Calu3 (cell line): ENCODE results near the gene BBS4. TPM values are rescaled to one million over a fixed set of nuclear protein-coding genes. Genes with fewer than 3 reads are reported as not detected.
A peak's percentile ranks its signal among the peaks of the same experiment; 100 is the strongest.
"Not testable (repeated sequence)": the region's sequence is repeated elsewhere in the genome, so short reads cannot be mapped to it uniquely, and the experiment has no call there.

Experiments
- BruUV-seq: library from RNA; stranded (reverse); fragments of 400-500 nt; replicated peaks from 2 replicates; lab custom pipeline; 2021; lab: Mats Ljungman, UMichigan
- CTCF ChIA-PET: fragments of 300-600 bp; sonication (Branson Sonifier 250); formaldehyde crosslinking; loops from one replicate; lab custom pipeline; 2022; ENCODE audit warnings: antibody characterized with exemption; lab: Charles Lee
- DNase-seq: peaks from one replicate; pipeline ENCODE4 v3.0.0; 2022
- H3K27ac Mint-ChIP-seq: one replicate; pipeline ENCODE4 v1.8.0; 2022; ENCODE audit warnings: mixed read lengths; ENCODE audit not compliant: unreplicated experiment
- H3K27me3 Mint-ChIP-seq: one replicate; pipeline ENCODE4 v1.8.0; 2022; ENCODE audit warnings: mixed read lengths; ENCODE audit not compliant: unreplicated experiment
- H3K36me3 Mint-ChIP-seq: one replicate; pipeline ENCODE4 v1.8.0; 2022; ENCODE audit warnings: mild to moderate bottlenecking, moderate library complexity, mixed read lengths; ENCODE audit not compliant: insufficient read depth, unreplicated experiment
- H3K4me1 Mint-ChIP-seq: one replicate; pipeline ENCODE4 v1.8.0; 2022; ENCODE audit warnings: mild to moderate bottlenecking, low read depth, mixed read lengths; ENCODE audit not compliant: unreplicated experiment
- H3K4me3 Mint-ChIP-seq: one replicate; pipeline ENCODE4 v1.8.0; 2022; ENCODE audit warnings: mild to moderate bottlenecking, low read depth, moderate library complexity, mixed read lengths; ENCODE audit not compliant: unreplicated experiment
- H3K9me3 Mint-ChIP-seq: one replicate; pipeline ENCODE4 v1.8.0; 2022; ENCODE audit warnings: low read depth, mixed read lengths; ENCODE audit not compliant: unreplicated experiment
- CTCF ChIP-seq: fragments of 200-600 bp; IDR thresholded peaks from one replicate; pipeline ENCODE4 v1.8.0; 2022; ENCODE audit warnings: antibody characterized with exemption; ENCODE audit not compliant: unreplicated experiment
- intact Hi-C: fragments of 100-400 bp; cut with micrococcal nuclease; formaldehyde crosslinking; loops from one replicate; pipeline ENCODE4 v1.10.0; 2022; ENCODE audit not compliant: unreplicated experiment
- total RNA-seq: library from RNA; stranded (reverse); gene quantifications from 2 replicates; pipeline ENCODE4 v1.2.3, GENCODE V29; 2022

BBS4 gene
- total RNA-seq, 1 experiment from 2014 or later: 23.0 TPM

- H3K4me3 Mint-ChIP-seq, BruUV-seq, CTCF ChIA-PET, H3K27ac Mint-ChIP-seq, H3K36me3 Mint-ChIP-seq, intact Hi-C loops, H3K4me1 Mint-ChIP-seq, H3K9me3 Mint-ChIP-seq, DNase-seq: not testable (repeated sequence)
- peaks cover 13% of the 10 kb centered on the region for H3K27me3 Mint-ChIP-seq
These were observed 24.9 kb upstream of the BBS4 start for GRCh38 chr15:72661081-72661480.

DNA sequence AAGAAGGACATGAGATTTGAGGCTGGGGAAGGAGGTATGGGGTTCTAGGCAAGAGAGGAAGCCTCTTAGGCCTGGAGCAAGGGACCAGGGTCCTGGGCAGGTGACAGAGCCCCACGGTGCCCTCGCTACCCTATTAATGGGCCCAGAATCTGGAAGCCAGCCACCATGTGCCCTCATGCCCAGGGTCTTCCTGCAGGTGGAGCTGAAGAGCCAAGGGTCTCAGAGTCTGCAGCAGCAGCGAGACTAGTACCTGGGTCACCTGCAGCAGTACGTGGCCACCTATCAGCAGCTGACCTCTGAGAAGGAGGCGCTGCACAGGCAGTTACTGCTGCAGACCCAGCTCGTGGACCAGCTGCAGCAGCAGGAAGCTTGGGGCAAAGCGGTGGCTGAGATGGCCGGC, 22.1 kb upstream of the BBS4 start:
- H3K27ac Mint-ChIP-seq, CTCF ChIA-PET, H3K4me3 Mint-ChIP-seq, H3K9me3 Mint-ChIP-seq, intact Hi-C loops, H3K36me3 Mint-ChIP-seq, BruUV-seq, H3K4me1 Mint-ChIP-seq: not testable (repeated sequence)
- peak; percentile 33 for DNase-seq
- peaks cover 13% of the 10 kb centered on the region for H3K27me3 Mint-ChIP-seq

GRCh38 chr15:72665706-72666105, 20.3 kb upstream of the BBS4 start:
- H3K36me3 Mint-ChIP-seq, intact Hi-C loops, BruUV-seq, CTCF ChIA-PET, H3K27ac Mint-ChIP-seq, DNase-seq, H3K9me3 Mint-ChIP-seq, H3K4me3 Mint-ChIP-seq, H3K4me1 Mint-ChIP-seq: not testable (repeated sequence)
- peaks cover 13% of the 10 kb centered on the region for H3K27me3 Mint-ChIP-seq

- H3K36me3 Mint-ChIP-seq, H3K27ac Mint-ChIP-seq, BruUV-seq, intact Hi-C loops, H3K9me3 Mint-ChIP-seq, DNase-seq, CTCF ChIA-PET, H3K4me3 Mint-ChIP-seq: not testable (repeated sequence)
- peaks cover 12% of the 10 kb centered on the region for H3K4me1 Mint-ChIP-seq
- H3K27me3 Mint-ChIP-seq: peaks cover 11% of the 10 kb centered on the region
These were observed 16.2 kb upstream of the BBS4 start for GRCh38 chr15:72669803-72670202.

- intact Hi-C loops, H3K9me3 Mint-ChIP-seq, BruUV-seq, H3K36me3 Mint-ChIP-seq: not testable (repeated sequence)
- H3K4me3 Mint-ChIP-seq: peak overlapping the region; percentile 62
- peaks cover 12% of the 10 kb centered on the region for H3K4me1 Mint-ChIP-seq
- H3K27me3 Mint-ChIP-seq: peaks cover 13% of the 10 kb centered on the region
- peak; percentile 92 for DNase-seq
- peak overlapping the region; percentile 17 for H3K27ac Mint-ChIP-seq
- CTCF ChIA-PET: interaction anchor here (0.7 to 1.3 kb wide), 7 partner anchors 10 to 358 kb away, joined by 3 to 20 read pairs (median 4); partner anchors contain the start of genes BBS4 and HIGD2B
- peak; percentile 77 for TF ChIP-seq CTCF
These were observed 15.2 kb upstream of the BBS4 start for GRCh38 chr15:72670656-72671352.

GRCh38 chr15:72671525-72671924, 14.5 kb upstream of the BBS4 start:
- peaks cover 12% of the 10 kb centered on the region for H3K4me1 Mint-ChIP-seq
- H3K9me3 Mint-ChIP-seq: no peaks in the 10 kb centered on the region
- H3K27ac Mint-ChIP-seq: no peak overlapping the region
- no peaks in the 10 kb centered on the region for H3K36me3 Mint-ChIP-seq
- no TSS peak for BruUV-seq
- peaks cover 17% of the 10 kb centered on the region for H3K27me3 Mint-ChIP-seq
- DNase-seq: no peak
- intact Hi-C loops: no loop called here
- no peak overlapping the region for H3K4me3 Mint-ChIP-seq
- CTCF ChIA-PET: interaction anchor here (0.7 to 1.3 kb wide), 8 partner anchors 9 to 359 kb away, joined by 3 to 20 read pairs (median 4); partner anchors contain the start of genes BBS4 and HIGD2B
- no peak for TF ChIP-seq CTCF
